Erythroblast (primary cell): ENCODE measurements around the gene ATP1A3.
"Not testable (repeated sequence)": the region's sequence is repeated elsewhere in the genome, so short reads cannot be mapped to it uniquely, and the experiment has no call there.

Experiments
- DNase-seq, 2 experiments: peaks; one replicate each; lab custom pipeline; 2025; lab: John Stamatoyannopoulos, UW
- GATA1 ChIP-seq: IDR thresholded peaks from 2 replicates; pipeline ENCODE4 v1.6.1; 2011; ENCODE audit warnings: low read depth, mild to moderate bottlenecking, control low read depth, low read length, moderate library complexity
- POLR2A ChIP-seq: IDR thresholded peaks from 2 replicates; pipeline ENCODE4 v1.6.1; 2011; ENCODE audit warnings: mild to moderate bottlenecking, low read length

Gene ATP1A3

DNA sequence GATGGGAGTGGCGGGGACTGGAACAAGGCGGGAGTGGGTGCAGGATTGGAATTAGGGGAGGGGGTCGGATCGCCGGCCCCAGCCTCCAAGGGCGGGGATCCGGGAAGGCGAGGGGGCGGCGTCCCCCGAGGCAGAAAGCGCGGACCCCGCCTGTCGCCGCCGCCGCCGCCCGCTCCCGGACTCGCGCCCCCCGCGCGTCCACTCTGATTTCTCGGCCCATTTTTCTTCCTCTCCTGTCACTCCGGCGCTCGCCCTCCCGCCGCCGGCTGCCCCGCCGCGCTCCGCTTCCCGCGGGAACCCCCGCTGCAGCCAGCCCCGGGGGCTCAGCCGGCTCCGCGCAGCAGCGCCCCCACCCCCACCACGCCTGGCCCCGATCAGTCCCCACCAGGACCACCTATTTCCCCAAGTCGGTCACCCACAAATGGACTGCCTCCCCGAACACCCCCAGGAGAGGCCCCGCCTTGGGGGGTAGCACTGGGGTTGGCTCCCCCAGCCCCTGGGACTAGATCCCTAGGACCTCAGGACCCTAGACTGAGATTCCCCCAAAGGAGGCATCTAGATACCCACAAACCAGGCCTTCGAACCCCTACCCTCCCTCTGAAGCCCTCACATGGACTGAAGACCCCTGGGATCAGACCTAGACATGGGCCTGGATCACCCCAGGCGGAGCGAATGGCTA is 53.2 kb downstream of the ATP1A3 start:
- TF ChIP-seq GATA1 (no peak), POLR2A (no peak)
- no peak for DNase-seq

DNA sequence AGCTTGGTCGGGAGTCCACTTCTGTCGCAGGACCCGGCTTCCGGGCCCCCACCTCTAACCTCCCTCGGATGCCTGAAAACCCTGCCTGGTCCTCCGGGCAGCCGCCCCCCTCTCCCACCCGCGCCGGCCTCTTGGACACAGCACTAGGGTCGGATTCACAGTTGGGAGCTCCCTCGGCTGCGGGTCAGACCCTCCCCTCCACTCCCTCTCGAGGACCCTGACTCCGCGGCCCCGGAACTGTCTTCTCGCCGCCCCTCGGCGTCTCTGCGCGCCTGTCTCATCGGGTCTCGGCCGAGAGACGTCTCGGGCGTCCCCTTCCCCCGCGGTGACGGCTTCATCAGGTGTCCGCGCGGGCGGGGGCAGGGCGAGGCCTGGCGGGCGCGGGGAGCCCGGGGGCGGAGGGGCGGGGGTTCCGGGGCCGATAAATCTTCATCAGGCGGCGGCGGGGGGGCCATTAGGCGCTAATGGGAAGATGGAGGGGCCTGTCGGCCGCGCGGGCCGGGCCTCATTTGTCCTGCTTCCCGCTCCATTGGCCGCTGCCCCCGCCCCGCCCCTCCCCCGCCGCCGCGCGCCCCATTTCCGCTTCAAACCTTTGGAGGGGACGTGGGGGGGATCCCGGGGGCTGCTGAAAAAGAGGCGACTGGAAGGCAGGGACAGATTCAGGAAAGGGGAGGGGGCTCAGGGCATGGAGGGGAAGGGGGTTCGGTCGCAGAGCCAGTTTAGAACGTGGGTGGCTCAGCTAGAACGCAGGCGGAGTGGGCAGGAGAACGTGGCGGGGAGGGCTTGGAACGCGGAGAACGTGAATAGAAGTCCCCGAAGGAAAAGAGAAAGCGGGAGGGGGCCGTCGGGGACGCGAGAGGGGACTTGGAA is 53.9 kb downstream of the ATP1A3 start:
- no peak for DNase-seq
- TF ChIP-seq POLR2A (no peak), GATA1 (no peak)

DNA sequence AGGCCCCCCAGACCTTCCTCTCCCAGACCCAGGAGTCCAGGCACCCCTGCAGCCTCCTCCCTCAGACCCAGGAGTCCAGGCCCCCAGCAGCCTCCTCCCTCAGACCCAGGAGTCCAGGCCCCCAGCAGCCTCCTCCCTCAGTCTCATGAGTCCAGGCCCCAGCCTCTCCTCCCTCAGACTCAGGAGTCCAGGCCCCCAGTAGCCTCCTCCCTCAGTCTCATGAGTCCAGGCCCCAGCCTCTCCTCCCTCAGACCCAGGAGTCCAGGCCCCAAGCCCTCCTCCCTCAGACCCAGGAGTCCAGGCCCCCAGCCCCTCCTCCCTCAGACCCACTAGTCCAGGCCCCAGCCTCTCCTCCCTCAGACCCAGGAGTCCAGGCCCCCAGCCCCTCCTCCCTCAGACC is 54.8 kb downstream of the ATP1A3 start:
- not testable (repeated sequence) for DNase-seq

DNA sequence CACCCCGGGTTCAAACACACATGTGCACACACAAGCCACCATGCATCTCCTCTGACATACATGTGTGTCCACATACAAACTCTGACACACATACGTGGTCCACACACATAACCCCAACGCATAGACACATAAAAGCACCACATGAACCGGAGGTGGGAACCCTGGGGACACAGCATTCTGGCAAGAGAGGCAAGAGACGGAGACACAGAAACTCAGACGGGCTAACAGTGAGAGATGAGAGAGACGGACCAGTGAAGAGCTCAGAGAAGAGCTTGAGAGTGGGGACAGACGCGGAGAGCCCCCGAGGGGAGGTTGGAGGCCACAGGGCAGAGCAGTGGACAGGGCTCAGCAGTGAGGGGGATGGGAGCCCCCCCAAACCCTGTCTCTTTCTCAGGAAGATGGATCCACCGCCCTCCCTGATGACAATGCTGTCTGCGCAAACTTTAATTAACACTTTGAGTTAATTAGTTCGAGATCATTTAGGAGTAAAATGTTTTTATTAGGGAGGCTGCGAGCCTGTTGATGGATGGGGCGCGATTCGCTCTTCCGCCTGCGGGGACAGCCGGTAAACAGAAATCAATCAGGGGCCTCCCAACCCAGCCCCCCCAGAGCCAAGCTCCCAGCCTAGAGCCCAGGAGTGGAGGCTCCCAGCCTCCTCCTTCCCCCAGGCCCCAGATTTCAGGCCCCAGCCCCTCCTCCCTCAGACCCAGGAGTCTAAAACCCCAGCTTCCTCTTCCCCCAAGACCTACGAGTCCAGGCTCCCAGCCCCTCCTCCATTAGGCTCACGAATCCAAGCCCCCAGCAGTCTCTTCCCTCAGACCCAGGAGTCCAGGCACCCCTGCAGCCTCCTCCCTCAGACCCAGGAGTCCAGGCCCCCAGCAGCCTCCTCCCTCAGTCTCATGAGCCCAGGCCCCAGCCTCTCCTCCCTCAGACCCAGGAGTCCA is 56.2 kb downstream of the ATP1A3 start:
- TF ChIP-seq POLR2A (no peak), GATA1 (no peak)
- DNase-seq = no peak

DNA sequence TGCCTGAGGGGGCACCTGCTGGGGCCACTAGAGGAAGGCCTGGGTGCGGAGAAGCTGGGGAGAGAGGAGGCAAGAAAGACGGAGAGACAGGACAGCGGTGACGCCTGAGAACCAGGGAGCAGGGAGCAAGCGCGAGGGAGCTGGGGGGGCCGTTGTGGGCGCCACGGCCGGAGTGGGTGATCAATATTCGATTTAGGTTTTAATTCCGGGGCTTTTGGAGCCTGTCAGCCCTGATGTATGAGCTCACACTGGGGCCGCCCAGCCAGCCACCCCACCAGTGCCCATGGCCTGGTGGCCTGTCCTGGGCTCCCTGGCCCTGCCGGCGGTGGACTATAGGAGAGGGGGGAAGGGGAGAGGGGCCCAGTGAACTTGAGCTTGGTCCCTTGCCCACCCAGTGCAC is 57.1 kb downstream of the ATP1A3 start:
- DNase-seq = no peak
- no peak for TF ChIP-seq POLR2A
- no peak for TF ChIP-seq GATA1

DNA sequence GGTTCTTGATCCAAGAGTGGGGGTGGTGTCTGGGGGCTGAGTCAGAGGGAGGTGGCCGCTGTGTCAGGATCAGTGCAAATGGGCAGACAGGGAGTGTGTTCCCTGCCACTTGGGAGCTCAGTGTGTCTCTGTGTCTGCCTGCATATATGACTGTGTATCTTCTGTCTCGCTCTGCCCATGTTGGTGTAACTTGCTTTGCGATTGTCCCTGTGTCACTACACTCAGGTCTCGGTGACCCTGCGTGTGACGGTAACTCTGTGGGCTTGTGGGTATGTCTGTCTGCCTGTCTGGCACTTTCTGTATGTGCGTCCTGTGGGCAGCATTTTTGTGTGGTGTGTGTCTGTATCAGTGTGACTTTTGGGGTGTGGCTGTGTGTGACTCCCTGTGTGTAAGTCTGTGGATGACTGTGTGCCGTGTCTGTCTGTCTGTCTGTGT is 57.6 kb downstream of the ATP1A3 start:
- DNase-seq = no peak
- no peak for TF ChIP-seq GATA1
- no peak for TF ChIP-seq POLR2A

DNA sequence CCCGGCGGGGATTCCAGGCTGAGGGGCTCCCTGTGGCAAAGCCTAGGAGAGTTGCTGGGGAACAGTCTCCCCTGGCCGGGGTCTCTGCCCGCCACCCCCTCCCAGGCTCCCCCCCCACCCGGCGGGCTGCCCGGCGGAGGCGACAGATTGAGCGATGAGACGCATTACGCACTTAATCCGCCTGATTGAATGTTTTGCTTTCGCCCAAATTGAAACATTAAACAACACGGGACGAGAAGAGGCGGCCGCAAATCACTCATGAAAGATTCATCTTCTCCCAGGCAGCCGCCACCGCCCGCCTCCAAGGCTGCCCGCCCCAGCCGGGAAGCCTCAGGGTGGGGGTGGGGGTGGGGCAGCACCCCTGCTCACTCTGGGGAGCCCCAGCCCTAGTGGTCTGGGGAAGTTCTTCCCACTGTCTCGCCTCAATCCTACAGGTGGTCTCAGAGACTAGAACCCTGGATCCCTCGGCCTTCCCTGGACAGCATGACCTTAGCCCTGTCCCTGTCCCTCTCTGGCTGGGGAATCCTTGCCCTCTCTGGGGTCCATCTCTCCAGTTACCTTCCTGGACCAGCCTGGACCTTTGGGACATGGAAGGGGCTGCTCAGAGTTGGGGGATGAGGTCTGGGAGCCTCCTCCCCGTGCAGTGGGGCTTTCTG is 58.1 kb downstream of the ATP1A3 start:
- DNase-seq = no peak
- TF ChIP-seq GATA1 (no peak), POLR2A (no peak)

DNA sequence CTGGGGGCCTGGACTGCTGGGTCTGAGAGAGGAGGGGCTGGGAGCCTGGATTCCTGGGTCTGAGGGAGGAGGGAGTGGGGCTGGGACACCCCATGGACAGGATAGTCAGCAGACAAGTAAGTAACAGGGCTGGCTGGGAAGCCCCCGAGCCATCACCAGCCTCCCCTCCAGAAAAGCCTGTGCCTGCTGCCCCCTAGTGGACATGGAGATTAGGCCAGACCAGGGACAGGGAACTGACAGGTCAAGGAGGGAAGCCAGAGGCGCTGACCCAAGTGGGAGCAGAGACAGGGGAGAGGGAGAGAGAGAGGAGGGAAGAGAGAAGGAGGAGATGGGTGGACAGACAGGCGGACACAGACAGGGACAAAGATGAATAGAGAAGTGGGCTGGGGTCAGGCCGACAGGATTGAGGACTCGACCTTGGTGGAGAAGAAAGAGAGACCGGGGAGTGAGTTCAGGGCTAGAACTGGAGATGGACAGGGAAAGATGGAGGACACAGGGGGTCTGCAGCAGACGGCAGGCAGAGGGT is 59.1 kb downstream of the ATP1A3 start:
- TF ChIP-seq GATA1 (no peak), POLR2A (no peak)
- DNase-seq = peak; percentile 52 to 73

DNA sequence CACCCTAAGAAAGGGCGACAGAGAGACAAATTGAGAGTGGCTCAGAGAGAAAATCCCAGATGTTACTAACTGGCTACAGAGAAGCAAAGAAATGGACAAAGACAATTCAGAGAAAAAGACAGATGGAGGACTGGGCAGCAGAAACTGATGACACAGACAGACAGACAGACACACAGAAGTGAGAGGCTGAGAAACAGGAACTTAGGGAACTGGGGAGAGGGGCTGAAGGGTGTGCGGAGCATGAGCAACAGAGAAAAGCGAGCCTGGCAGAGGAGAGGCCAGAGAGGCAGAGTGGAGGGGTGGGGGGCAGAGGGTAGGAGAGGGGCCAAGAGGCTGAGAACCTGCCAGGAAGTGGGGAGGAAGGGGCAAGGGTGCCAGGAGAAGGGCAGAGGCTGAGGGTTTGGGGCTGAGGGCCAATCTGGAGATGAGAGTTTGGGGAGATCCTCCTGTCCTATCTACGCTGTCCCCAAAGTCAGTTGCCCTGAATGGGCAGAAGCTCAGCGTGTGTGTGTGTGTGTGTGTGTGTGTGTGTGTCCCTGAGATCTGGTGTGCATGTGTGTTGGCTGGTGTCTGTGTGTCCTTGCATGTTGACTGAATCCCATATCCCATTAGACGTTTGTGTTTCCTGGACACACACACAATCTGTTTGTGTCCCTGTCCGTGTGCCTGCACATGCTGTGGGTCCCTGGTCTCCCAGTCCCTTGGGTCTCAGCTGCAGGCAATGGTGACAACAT is 60.2 kb downstream of the ATP1A3 start:
- TF ChIP-seq POLR2A (no peak), GATA1 (no peak)
- DNase-seq = no peak

DNA sequence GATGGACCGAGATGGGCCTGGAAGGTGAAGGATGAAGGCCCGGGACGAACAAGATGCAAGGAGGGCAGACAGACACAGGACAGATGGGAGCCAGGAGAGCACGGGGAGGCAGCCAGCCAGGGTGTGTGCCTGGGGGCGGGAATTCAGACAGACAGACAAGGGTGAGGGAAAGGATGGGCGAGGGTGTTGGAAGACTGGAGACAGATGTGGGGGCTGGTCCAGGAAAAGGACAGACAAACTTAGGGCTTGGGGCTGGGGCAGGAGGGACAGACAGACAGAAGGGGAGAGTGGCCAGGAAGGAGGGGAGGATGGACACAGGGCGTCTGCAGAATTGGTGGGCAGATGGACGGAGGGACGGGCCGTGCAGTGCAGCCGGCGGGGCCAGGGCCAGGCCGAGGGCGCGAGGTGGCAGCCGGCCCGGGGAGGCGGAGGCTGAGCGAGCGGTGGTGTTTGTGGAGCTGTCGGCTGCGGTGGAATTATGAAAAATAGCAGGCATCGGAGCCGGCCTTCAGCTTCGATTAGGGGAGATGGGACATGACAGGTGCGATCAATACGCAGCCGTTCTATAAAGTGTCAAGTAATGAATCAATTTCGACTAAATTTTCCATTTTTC is 61.2 kb downstream of the ATP1A3 start:
- no peak for TF ChIP-seq GATA1
- TF ChIP-seq POLR2A = no peak
- DNase-seq = no peak

DNA sequence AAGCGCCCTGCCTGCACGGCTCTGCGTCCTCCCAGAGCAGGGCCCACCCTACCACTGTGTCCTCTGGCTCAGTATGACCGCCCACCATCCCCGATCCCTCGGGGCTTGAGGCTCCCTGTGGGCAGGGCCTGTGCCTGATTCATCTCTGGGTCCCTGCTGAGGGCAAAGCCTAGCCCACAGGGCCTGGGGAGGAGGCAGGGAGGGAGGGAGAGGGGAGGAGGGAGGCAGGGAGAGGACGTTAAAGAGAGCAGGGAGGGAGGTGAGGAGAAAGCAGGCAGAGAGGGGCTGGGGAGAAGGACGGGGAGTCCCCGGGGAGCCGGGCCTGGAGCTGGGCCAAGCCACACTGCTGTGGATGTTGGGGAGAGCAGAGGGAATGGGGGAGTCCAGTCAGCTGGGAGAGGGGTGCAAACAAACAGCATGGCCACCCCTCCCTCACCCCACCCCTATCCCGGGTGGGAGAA is 61.7 kb downstream of the ATP1A3 start:
- TF ChIP-seq POLR2A = no peak
- TF ChIP-seq GATA1 = no peak

DNA sequence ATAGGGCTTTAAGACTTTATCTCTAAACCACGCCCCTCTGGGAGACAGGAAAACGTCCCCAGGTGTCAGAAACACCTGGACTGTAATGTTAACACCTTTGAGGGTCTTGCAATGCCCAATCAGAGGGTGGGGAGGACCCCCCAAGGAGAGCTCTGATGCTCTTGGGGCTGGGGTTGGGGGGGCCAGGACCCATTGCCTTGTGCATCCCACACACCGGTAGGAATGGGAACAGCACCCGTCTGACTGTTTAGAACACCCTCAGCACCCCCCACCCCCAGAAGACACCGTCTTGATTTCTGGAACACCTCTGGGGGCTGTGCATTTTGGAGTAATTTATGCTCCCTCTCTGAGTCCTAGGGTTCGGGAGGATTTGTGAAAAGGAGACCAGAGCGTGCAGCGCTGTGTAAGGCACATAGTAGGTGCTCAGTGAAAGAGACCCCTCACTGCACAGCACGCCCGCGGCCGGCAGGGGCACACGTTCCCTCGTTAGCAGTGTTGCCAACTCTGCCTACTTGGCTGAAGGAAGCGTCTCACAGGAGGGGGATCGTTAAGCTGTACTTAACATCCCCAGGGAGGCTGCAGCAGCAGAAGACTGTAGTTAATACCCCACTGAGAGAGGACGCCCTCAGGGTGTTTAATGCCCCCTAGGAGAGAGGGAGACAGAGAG is 63.0 kb downstream of the ATP1A3 start:
- TF ChIP-seq POLR2A (no peak), GATA1 (no peak)
- no peak for DNase-seq

More for the DNA sequence above, 61.7 kb downstream of the ATP1A3 start:
- DNase-seq = no peak
